ENCODE data around the gene PPM1B.
"Not testable (repeated sequence)": the region's sequence is repeated elsewhere in the genome, so short reads cannot be mapped to it uniquely, and the experiment has no call there.

PPM1B gene

GRCh38 chr2:44200759-44201158 is 32.1 kb downstream of the PPM1B start:
- no peak for DNase-seq (ENCODE audit: low read depth)

GRCh38 chr2:44201648-44202165 is 33.0 kb downstream of the PPM1B start:
- DNase-seq (ENCODE audit: low read depth), result no peak

- no peak for DNase-seq (ENCODE audit: low read depth)
Observed at GRCh38 chr2:44203542-44203941, 34.9 kb downstream of the PPM1B start.

GRCh38 chr2:44205169-44205568 is 36.5 kb downstream of the PPM1B start:
- DNase-seq (ENCODE audit: low read depth), result no peak

DNA sequence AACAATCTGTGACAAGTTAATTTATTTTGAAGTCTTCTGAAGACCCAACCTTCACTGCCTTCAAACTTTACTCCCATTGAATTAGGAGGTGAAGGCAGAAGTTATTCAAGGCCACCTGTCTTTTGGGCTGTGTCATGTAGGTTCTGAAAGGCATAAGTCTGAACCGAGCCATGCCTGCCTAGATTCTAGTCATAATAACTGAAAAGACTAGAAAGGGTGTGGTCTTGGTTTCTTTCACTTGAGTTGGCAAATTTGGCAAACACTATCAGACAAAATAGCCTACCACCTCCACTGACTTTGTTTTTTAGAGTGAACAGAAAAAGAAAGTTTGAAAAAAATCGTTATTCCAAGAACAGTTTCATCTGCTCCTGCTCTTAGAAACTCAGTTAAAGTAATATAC is 38.4 kb downstream of the PPM1B start:
- DNase-seq (ENCODE audit: low read depth), result no peak

- not testable (repeated sequence) for DNase-seq (ENCODE audit: low read depth)
Observed at GRCh38 chr2:44207648-44208047, 39.0 kb downstream of the PPM1B start.

DNA sequence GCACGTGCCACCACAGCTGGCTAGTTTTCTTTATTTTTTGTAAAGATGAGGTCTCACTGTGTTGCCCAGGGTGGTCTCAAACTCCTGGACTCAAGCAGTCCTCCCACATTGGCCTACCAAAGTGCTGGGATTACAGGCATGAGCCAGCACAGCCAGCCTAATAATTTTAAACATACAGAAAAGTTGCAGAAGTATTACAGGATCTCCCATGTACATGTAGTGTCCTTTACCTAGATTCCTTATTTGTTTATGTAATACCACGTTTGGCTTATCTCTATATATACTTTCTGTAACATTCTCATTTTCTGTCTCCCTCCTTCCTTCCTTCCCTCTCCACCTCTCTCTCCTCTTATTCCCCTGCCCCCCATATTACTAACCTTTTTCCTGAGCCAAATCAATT is 41.7 kb downstream of the PPM1B start:
- DNase-seq (ENCODE audit: low read depth), result no peak

GRCh38 chr2:44211183-44211582 is 42.5 kb downstream of the PPM1B start:
- no peak for DNase-seq (ENCODE audit: low read depth)

DNA sequence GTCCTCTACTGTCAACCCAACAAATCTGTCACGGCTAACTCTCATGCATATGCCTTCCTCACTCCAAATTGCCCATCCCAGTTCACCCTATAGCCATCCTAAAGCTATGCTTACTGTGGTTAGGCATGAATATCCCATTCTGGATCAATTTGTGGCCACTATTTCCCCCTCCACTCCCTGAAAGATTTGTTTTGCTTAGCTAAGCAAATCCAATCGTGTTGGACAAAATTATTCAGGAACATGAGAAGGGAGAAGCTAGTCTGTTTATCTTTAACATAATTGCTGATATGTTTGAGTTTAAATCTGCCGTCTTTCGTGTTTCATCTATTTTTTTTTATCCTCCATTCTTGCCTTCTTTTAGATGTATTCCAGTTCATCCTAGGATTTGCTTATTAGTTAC is 43.6 kb downstream of the PPM1B start:
- no peak for DNase-seq (ENCODE audit: low read depth)

- DNase-seq (ENCODE audit: low read depth), result no peak
Observed at GRCh38 chr2:44215827-44216226, 47.2 kb downstream of the PPM1B start.

DNA sequence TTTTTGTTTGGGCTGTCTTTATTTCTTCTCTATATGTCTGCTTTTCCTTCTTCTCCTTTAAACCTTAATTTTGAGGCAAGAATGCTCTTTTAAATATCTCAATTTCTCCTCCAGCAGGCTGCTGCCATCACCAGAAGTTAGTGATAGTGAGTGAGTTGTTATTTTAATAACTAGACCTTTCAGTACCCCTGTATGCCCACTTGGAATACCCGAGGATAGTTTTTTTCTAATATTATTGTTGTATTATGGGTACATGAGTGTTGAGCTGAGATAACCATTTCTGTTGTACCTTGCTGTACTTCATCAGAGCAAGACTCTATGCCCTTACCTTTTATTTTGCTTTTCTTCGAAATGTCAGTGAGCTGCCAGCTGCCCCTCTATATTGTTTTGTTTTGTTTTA is 50.1 kb downstream of the PPM1B start:
- no peak for DNase-seq (ENCODE audit: low read depth)

- no peak for DNase-seq (ENCODE audit: low read depth)
Observed at GRCh38 chr2:44226753-44227152, 58.1 kb downstream of the PPM1B start.

DNA sequence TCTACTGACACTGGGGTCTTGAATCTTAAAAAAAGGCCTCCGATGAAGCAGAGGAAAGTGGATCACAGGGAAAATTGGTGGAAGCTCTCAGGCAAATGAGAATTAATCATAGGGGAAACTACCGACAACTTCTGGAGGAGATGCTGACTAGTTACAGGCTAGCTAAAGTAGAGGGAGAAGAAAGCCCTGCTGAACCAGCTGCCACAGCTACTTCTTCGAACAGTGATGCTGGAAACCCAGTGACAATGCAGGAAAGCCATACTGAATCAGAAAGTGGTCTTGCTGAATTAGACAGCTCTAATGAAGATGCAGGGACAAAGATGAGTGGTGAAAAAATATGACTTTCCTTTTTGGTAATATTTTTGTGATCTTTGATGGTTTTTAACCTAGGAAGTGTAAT is 61.7 kb downstream of the PPM1B start:
- DNase-seq (ENCODE audit: low read depth), result no peak

DNA sequence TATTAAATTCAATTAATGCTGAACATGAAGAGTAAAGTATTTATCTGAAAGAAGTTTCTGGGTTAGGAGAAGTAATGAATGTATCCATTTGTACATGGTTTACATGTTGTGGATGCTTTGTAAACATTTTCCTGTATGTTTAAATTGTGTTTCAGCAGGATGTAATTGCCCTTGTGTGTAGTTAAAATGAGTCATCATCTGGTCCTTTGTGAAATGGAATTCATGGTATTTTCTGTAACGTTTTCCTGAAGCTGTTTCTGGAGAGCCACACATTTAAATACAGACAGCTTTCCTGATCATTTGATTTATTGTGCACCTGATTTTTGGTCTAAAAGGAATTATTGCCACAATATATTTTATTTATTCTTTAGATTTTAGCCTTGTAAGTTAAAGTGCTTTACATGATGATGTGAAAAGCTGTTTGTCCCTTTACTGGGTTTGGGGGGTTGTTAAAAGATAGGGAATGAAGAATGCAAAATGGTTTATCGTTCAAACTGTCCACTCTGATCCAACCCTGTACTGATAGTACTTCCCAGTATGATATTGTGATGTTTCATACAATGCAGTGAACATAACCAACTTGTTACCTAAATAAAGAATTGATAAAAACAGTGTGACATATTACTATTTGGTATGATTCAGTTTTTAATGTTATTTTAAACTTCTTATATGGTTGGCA is 64.9 kb downstream of the PPM1B start:
- no peak for DNase-seq (ENCODE audit: low read depth)

- no peak for DNase-seq (ENCODE audit: low read depth)
Observed at GRCh38 chr2:44237221-44237620, 68.5 kb downstream of the PPM1B start.

GRCh38 chr2:44242904-44243303 is 74.2 kb downstream of the PPM1B start:
- no peak for DNase-seq (ENCODE audit: low read depth)

- DNase-seq (ENCODE audit: low read depth), result no peak
Observed at GRCh38 chr2:44244135-44244871, 75.6 kb downstream of the PPM1B start.

DNA sequence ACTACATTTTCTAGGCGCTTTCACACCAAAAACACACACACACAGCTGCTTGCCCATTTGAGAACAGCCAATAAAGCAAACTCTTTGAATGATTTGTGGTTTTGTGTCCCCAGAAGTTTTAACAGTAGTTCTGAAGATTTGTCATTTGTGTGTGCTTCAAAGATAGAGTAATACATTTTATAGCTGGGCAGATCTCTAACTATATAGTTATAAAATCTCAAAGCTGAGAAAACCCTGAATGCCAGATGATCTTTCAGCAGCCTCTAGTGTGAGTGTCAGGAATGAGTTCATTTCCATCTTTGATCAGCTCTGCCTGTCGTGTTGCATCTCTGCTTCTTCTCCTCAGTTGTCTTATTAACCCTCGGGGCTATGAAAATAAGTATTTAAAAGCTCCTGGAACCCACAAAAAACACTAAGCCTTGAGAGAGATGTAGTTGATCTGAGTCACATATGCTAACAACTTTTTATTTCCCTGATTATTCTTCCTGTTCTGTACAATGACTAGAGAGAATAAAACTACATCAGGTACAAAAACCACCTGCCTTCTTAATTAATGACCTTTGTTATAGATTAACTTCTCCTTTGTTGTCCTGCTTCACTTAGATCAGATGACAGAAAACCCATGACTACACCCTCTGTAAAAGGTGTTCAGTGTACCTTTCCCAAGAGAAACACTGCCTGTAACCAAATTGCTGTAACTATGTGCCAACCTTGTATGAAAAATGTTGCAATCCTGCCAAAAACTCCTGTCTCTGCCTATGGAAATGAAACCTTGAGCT is 76.6 kb downstream of the PPM1B start:
- DNase-seq (ENCODE audit: low read depth), result no peak

GRCh38 chr2:44246436-44246835 is 77.8 kb downstream of the PPM1B start:
- no peak for DNase-seq (ENCODE audit: low read depth)

- no peak for DNase-seq (ENCODE audit: low read depth)
Observed at GRCh38 chr2:44246840-44247369, 78.2 kb downstream of the PPM1B start.

GRCh38 chr2:44247924-44248323 is 79.2 kb downstream of the PPM1B start:
- DNase-seq (ENCODE audit: low read depth), result no peak

GRCh38 chr2:44249269-44249668 is 80.6 kb downstream of the PPM1B start:
- DNase-seq (ENCODE audit: low read depth), result not testable (repeated sequence)

GRCh38 chr2:44250376-44250775 is 81.7 kb downstream of the PPM1B start:
- no peak for DNase-seq (ENCODE audit: low read depth)

All from stimulated activated CD8-positive, alpha-beta memory T cell treated with anti-CD3 and anti-CD28 coated beads, Interleukin-15, amount 100 ng/mL, for 1 hour (primary cell).